Globus pallidus (tissue), 1 donor: ENCODE data around the gene HOXD10.

ENCODE experiments used
- DNase-seq: peaks from one replicate; pipeline ENCODE4 v3.0.0-alpha.2; 2015; ENCODE audit warnings: low spot score

HOXD10 gene

DNA sequence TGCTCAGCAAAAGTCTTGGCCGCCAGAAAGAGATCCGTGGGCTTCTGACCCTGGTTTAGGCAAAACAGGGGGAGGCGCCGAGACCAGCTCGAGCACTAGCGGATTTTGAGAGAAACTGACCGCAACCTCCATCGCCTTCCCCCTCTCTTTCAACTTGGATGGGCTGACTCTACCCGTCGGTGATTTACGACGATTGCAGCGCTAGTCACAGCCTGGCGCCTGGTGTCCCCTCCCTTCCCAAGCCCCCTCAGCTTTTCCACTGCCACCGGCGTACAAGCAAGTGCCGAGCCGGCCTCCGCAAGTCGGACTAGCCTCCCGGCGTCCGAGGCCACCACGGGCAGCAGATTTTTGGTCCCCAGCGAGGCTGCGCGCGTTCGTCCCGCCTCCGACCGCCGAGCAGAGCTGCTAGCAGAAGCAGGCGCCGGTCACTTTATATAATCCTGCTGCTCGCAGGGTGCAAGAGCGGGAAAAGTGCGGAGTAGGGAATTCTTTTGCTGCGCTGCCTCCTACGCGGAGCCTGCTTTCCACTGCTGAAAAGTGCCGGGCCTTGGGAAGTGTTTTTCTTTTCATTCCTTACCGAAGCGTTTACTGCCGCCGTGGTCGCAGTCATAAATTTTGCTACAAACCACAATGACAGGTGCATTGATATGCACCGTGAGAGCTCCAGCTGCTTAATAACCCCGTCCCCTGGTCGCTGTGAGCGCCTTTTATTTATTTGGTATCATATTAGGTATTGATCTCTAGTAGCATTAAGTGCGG lies 48.2 kb downstream of the HOXD10 start:
- no peak for DNase-seq

DNA sequence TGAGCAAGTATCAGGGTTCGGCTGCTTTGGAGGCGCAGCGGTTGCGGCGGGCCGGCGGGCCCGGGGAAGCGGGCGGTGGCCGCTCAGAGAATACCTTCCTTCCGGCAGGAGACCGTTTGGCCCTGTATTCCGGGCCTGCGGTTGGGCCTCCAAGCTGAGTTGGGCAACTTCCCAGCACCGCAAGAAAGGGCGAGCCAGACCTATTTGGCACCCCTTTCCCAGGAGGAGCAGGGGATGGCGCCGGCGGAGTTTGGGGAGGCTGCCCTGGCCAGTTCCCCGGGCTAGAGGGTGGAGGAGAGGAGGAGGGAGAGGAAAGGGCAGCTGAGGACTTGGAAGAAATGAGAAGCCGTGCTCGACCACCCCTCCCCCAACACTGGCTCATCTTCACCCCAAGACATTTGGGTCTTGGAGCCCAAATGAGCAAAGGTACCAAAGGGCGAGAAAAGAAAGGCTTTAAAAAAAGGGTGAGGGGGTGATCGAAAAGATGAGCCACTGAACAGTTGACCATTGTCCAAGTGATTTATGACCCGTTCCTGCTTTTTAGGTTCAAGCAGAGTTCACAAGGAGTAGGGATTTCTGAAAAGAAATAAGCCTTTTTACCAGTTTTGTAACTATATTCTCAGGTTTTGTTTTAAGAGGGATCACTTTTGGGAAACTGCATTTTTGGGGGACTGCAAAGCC lies 48.9 kb downstream of the HOXD10 start:
- no peak for DNase-seq

DNA sequence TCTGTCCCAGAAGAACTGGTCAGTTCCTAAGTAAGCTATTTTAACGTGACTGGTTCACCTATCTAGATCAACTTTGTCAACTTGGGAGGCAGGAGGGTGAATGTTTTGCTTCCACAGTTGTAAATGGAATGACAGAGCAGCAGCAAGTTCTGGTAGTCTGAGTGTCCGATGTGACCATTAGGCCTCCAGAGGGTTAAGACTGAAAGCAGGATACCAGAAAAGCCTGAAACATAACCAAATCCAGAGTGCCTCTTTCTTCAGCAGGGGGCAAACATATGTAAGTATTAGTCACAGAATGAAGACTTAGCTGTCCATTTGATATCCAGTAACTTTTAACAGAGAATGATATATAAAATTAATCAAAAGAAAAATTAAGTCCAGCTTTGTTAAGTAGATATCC lies 49.7 kb downstream of the HOXD10 start:
- DNase-seq, result no peak

DNA sequence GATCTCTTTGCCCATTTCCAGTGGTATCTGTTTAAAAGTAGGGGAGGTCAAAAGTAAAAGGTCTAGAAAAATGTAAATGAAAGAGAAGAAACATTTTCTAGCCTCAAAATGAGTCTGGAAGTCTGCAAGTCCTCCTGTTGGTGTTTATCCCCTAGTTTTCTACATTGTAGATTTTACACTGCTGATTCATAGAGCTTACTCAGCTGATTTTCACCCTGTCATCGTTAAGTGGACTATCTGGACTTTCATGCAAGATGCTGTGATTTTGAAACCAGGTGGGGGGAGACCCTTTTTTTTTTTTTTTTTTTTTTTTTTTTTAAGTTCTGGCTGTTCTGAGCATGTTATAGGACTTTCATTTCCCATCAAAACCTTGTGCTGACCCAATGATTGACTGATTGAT lies 50.8 kb downstream of the HOXD10 start:
- no peak for DNase-seq

DNA sequence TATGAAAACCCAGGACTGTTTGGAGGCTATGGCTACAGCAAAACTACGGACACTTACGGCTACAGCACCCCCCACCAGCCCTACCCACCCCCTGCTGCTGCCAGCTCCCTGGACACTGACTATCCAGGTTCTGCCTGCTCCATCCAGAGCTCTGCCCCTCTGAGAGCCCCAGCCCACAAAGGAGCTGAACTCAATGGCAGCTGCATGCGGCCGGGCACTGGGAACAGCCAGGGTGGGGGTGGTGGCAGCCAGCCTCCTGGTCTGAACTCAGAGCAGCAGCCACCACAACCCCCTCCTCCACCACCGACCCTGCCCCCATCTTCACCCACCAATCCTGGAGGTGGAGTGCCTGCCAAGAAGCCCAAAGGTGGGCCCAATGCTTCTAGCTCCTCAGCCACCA lies 52.6 kb downstream of the HOXD10 start:
- DNase-seq, result no peak
